OCI-LY1 (cell line): ENCODE results near the gene DAAM1.

ENCODE experiments used
- H2AFZ ChIP-seq: fragments of 200-600 bp; sonication (generic), shearing (Covaris generic); 2 replicates; pipeline ENCODE4 v1.6.0; 2014; ENCODE audit warnings: antibody characterized with exemption, mild to moderate bottlenecking, low read length
- H3F3A ChIP-seq: fragments of 200-600 bp; sonication (generic), shearing (Covaris generic); 2 replicates; pipeline ENCODE4 v1.6.0; 2014; ENCODE audit warnings: mild to moderate bottlenecking, antibody characterized with exemption, low read length, moderate library complexity; ENCODE audit not compliant: insufficient read depth
- H3K27ac ChIP-seq: fragments of 200-600 bp; sonication (generic); 2 replicates; pipeline ENCODE4 v1.5.1; 2014; ENCODE audit warnings: low read length, mixed run types, mild to moderate bottlenecking, low read depth; ENCODE audit not compliant: poor library complexity, severe bottlenecking
- H3K27me3 ChIP-seq: fragments of 200-600 bp; sonication (generic); 2 replicates; pipeline ENCODE4 v1.6.0; 2014; ENCODE audit warnings: antibody characterized with exemption, mild to moderate bottlenecking, low read length, moderate library complexity; ENCODE audit not compliant: insufficient read depth
- H3K36me3 ChIP-seq: fragments of 200-600 bp; sonication (generic); 2 replicates; pipeline ENCODE4 v1.6.1; 2014; ENCODE audit warnings: mild to moderate bottlenecking, antibody characterized with exemption, low read length, moderate library complexity, mixed read lengths; ENCODE audit not compliant: insufficient read depth
- H3K4me1 ChIP-seq: fragments of 200-600 bp; sonication (generic); 2 replicates; pipeline ENCODE4 v1.5.1; 2014; ENCODE audit warnings: mild to moderate bottlenecking, low read length, moderate library complexity; ENCODE audit not compliant: insufficient read depth, severe bottlenecking
- H3K4me2 ChIP-seq: fragments of 200-600 bp; sonication (generic), shearing (Covaris generic); 2 replicates; pipeline ENCODE4 v1.6.1; 2014; ENCODE audit warnings: low read length
- H3K4me3 ChIP-seq: fragments of 200-600 bp; sonication (generic); 2 replicates; pipeline ENCODE4 v1.5.1; 2014; ENCODE audit warnings: low read length, low read depth, mild to moderate bottlenecking, mixed read lengths; ENCODE audit not compliant: poor library complexity, severe bottlenecking
- H3K79me2 ChIP-seq: fragments of 200-600 bp; shearing (Covaris generic); 2 replicates; pipeline ENCODE4 v1.6.1; 2016; ENCODE audit warnings: mixed run types, low read length, mixed read lengths; ENCODE audit not compliant: insufficient read depth
- H3K9ac ChIP-seq: fragments of 200-600 bp; sonication (generic), shearing (Covaris generic); 2 replicates; pipeline ENCODE4 v1.6.1; 2014; ENCODE audit warnings: mild to moderate bottlenecking, low read length, mixed read lengths
- H3K9me2 ChIP-seq: fragments of 200-600 bp; sonication (generic), shearing (Covaris generic); 2 replicates; pipeline ENCODE4 v1.6.1; 2014; ENCODE audit warnings: low read depth, mild to moderate bottlenecking, low read length, mixed read lengths
- H3K9me3 ChIP-seq: fragments of 200-600 bp; shearing (Covaris generic); 2 replicates; pipeline ENCODE4 v1.6.1; 2014; ENCODE audit warnings: low read length, mixed read lengths
- H4K20me1 ChIP-seq: fragments of 200-600 bp; sonication (generic), shearing (Covaris generic); 2 replicates; pipeline ENCODE4 v1.6.0; 2016; ENCODE audit warnings: mild to moderate bottlenecking, low read length; ENCODE audit not compliant: insufficient read depth
- EZH2 ChIP-seq: fragments of 200-600 bp; sonication (generic), shearing (Covaris generic); IDR thresholded peaks from 2 replicates; pipeline ENCODE4 v1.8.0; 2017; ENCODE audit warnings: borderline replicate concordance, mixed run types, mild to moderate bottlenecking, antibody characterized with exemption, low read length, moderate library complexity, mixed read lengths
- TF ChIP-seq, protein P1 (sequence below): fragments of 200-600 bp; sonication (generic), shearing (Covaris generic); IDR thresholded peaks from 2 replicates; pipeline ENCODE4 v1.5.1; 2017; ENCODE audit warnings: mild to moderate bottlenecking, antibody characterized with exemption, low read length, moderate library complexity, mixed read lengths

The DAAM1 gene

DNA sequence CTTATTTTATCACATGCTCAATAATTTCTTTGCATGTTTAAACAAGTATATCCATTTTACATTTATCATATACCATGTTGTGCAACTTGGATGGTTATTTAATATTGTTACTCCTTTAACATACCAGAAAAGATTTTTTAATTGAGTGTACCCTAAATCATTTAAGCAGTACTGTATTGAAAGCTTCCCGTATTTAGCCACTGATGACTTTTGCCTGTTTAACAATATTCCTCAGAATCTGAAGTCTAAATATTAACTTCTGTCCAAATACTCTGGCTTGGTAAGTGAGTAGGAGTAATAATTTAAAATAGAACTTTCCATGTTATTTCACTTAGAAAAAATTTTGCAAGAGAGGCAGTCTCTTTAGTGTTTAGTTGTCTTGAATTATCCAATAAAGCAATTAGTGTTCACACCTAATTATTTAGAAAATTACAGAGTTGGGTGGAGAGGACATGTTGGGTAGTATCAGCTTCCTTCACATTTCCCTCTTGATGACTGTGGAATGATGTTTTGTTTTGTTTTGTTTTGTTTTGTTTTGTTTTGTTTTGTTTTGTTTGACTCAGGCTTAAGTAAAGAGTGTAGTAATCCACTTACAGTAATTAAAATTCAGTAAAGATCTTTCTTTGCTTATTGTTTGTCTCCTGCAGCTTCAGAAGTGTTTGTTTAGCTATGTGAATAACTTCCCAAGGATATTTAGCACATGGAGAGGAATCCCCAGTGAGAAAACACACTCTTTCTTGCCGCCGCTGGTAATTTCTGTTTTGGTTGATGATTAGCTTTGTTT lies 59.5 kb downstream of the DAAM1 start:
- peaks cover 18% of the 10 kb centered on the region for H3K36me3 ChIP-seq
- H3K4me1 ChIP-seq: peaks cover 30% of the 10 kb centered on the region
- H3F3A ChIP-seq: no peaks in the 10 kb centered on the region
- H3K9me2 ChIP-seq: no peaks in the 10 kb centered on the region
- no peak overlapping the region for H2AFZ ChIP-seq
- no peaks in the 10 kb centered on the region for H4K20me1 ChIP-seq
- H3K4me2 ChIP-seq: no peak overlapping the region
- no peak overlapping the region for H3K4me3 ChIP-seq
- H3K27me3 ChIP-seq: no peaks in the 10 kb centered on the region
- no peak for TF ChIP-seq EZH2
- TF ChIP-seq, protein P1, sequence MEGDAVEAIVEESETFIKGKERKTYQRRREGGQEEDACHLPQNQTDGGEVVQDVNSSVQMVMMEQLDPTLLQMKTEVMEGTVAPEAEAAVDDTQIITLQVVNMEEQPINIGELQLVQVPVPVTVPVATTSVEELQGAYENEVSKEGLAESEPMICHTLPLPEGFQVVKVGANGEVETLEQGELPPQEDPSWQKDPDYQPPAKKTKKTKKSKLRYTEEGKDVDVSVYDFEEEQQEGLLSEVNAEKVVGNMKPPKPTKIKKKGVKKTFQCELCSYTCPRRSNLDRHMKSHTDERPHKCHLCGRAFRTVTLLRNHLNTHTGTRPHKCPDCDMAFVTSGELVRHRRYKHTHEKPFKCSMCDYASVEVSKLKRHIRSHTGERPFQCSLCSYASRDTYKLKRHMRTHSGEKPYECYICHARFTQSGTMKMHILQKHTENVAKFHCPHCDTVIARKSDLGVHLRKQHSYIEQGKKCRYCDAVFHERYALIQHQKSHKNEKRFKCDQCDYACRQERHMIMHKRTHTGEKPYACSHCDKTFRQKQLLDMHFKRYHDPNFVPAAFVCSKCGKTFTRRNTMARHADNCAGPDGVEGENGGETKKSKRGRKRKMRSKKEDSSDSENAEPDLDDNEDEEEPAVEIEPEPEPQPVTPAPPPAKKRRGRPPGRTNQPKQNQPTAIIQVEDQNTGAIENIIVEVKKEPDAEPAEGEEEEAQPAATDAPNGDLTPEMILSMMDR: no peak
- no peak overlapping the region for H3K27ac ChIP-seq
- H3K9ac ChIP-seq: no peak overlapping the region
- H3K9me3 ChIP-seq: peaks cover 5% of the 10 kb centered on the region
- peaks cover 74% of the 10 kb centered on the region for H3K79me2 ChIP-seq

DNA sequence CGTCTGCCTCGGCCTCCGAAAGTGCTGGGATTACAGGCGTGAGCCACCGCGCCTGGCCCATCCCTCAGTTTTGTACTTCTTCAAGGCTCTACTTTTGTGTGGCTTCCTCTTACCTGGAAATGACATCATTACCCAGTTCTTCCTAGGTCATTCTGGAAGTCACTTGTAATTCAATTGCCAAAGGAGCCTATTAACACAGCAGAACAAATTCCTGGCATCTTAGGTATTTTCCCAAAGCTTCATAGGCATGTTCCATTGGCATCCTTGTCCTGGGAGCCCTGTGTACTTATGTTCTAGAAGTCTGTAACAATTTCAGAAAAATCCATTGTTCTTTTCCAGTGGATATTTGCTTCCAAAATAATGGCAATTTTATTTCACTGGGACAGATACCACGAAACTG lies 60.6 kb downstream of the DAAM1 start:
- Histone ChIP-seq H3K9ac (no peak overlapping the region), H3F3A (no peaks in the 10 kb centered on the region), H3K27me3 (no peaks in the 10 kb centered on the region), H3K9me2 (no peaks in the 10 kb centered on the region), H2AFZ (no peak overlapping the region), H3K36me3 (peaks cover 7% of the 10 kb centered on the region), H3K4me3 (no peak overlapping the region), H4K20me1 (no peaks in the 10 kb centered on the region), H3K27ac (no peak overlapping the region), H3K79me2 (peaks cover 84% of the 10 kb centered on the region), H3K4me2 (no peak overlapping the region), H3K9me3 (no peaks in the 10 kb centered on the region), H3K4me1 (peaks cover 40% of the 10 kb centered on the region)
- TF ChIP-seq, protein P1: no peak
- no peak for TF ChIP-seq EZH2

DNA sequence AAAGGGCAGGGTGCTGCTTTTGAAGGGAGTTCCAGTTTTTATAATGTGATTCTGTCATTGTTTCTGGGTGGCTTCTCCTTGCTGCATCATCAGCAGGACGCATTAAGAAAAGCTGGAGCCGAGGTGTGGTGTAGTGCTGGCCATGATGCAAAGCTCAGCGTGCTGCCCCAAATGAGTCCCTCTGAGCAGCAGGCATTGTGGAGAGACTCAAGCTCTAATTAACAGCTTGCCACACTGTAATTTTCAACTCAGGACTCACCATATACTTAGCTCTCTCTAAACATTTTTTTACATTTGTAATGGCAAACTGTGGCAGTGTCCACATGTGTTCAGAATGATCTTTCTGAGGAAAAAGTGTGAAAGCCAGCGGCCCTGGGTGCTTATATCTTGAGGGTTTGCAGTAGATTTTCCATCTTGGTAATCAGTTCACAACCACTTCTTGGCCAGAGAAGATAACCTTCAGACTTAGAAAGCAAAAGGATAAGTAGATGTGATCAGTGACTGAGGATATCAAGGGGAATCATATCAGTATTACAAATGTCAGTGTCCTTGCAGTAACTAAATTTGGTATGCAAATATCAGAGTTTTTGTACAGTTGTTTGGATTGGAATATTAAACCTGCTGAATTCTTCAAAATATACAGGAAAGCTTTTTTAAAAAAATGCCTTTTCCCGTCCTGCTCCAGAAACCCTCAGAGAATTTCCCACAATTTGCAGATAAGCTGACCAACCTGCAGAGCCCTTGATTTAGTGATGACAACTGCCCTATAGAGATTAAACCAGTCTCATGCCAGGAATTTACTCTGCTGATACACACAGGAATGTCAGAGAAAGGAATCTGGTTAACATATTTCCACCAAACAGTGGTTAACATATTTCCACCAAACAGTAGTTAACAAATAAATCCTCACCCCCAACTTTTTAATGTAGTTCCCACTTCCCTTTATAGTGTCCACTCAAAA lies 63.6 kb downstream of the DAAM1 start:
- Histone ChIP-seq H3K4me3 (no peak overlapping the region), H3K9me2 (no peaks in the 10 kb centered on the region), H3K27ac (peak overlapping the region; percentile 57), H3K9ac (no peak overlapping the region), H3K27me3 (no peaks in the 10 kb centered on the region), H3K36me3 (peaks cover 2% of the 10 kb centered on the region; the same call in 1 of the 2 replicates), H3F3A (no peaks in the 10 kb centered on the region), H3K9me3 (no peaks in the 10 kb centered on the region), H3K4me2 (no peak overlapping the region), H2AFZ (no peak overlapping the region), H3K4me1 (peaks cover 42% of the 10 kb centered on the region), H3K79me2 (peaks cover 88% of the 10 kb centered on the region), H4K20me1 (no peaks in the 10 kb centered on the region)
- TF ChIP-seq, protein P1: no peak
- no peak for TF ChIP-seq EZH2
